Measurements from ENCODE around the gene TUBD1.

The TUBD1 gene

DNA sequence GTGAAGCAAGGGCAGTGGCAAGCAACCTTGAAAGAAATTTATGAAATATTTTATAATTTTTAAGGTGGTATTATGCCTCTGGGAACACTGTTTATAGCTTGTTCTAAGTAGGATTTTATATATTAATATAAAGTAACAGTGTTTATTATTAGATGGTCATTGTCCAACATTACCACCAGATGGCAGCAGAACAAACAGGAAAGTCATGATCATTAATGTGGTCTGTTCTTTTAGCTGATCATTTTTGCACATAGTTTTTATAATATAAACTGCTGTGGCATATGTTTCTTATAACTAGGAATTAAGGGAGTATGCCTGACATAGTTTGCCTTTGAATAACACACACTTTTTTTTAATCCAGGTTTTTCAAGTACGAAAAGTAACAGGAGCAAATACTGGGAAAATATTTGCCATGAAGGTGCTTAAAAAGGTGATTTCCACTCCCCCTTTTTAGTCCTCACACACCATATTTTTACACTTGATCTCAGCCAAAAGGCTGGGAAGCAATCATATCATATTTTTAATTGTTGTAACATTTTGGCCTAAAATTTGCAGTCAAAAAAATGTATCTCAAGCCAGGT lies 21.6 kb upstream of the TUBD1 start:
- Histone ChIP-seq H3K36me3 (replicated peaks) (peaks cover 27% of the 10 kb centered on the region), H3K27ac (no peak overlapping the region), H3K27me3 (replicated peaks) (no peaks in the 10 kb centered on the region), H3K4me3 (ENCODE audit: low read depth, low read length) (no peak overlapping the region)
- TF ChIP-seq, protein P1, sequence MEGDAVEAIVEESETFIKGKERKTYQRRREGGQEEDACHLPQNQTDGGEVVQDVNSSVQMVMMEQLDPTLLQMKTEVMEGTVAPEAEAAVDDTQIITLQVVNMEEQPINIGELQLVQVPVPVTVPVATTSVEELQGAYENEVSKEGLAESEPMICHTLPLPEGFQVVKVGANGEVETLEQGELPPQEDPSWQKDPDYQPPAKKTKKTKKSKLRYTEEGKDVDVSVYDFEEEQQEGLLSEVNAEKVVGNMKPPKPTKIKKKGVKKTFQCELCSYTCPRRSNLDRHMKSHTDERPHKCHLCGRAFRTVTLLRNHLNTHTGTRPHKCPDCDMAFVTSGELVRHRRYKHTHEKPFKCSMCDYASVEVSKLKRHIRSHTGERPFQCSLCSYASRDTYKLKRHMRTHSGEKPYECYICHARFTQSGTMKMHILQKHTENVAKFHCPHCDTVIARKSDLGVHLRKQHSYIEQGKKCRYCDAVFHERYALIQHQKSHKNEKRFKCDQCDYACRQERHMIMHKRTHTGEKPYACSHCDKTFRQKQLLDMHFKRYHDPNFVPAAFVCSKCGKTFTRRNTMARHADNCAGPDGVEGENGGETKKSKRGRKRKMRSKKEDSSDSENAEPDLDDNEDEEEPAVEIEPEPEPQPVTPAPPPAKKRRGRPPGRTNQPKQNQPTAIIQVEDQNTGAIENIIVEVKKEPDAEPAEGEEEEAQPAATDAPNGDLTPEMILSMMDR (IDR thresholded peaks at IDR 0.05; ENCODE audit: low read depth, low read length, missing control alignments) = peak; percentile 47
- in situ Hi-C loops (cut with HindIII; ENCODE audit: low pct_ligation_motif_present, low sequenced_read_pairs) = no loop called here
- DNase-seq = no peak

DNA sequence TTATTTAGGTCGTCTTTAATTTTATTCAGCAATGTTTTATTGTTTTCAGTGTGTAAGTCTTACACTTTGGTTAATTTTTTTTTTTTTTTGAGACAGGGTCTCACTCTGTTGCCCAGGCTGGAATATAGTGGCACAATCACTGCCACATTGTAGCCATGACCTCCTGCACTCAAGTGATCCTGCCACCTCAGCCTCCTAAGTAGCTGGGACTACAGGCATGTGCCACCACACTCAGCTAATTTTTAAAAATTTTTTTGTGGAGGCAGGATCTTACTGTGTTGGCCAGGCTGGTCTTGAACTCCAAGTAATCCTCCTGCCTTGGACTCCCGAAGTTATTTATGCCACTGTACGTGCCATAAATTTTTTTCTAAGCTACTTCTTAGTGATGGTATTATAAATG lies 14.7 kb upstream of the TUBD1 start:
- H3K4me3 ChIP-seq (ENCODE audit: low read depth, low read length) = no peak overlapping the region
- in situ Hi-C loops (cut with HindIII; ENCODE audit: low pct_ligation_motif_present, low sequenced_read_pairs) = no loop called here
- DNase-seq = no peak
- peaks cover 3% of the 10 kb centered on the region for H3K36me3 ChIP-seq (replicated peaks)
- TF ChIP-seq, protein P1 (IDR thresholded peaks at IDR 0.05; ENCODE audit: low read depth, low read length, missing control alignments) = no peak
- no peak overlapping the region for H3K27ac ChIP-seq
- no peaks in the 10 kb centered on the region for H3K27me3 ChIP-seq (replicated peaks)

DNA sequence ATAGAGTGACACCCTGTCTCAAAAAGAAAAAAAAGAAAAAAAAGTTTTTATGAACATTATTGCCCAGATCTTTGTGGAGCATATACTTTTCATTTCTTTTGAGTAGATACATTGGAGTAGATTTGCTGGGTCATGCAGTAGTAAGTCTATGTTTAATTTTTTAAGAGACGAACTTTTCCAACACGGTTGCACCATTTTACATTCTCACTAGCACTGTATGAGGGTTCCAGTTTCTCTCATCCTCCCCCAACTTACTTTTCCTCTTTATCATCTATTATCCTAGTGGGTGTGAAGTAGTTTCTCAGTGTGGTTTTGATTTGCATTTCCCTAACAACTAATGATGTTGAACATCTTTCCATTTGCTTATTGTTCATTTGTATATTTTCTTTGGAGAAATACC lies 10.7 kb upstream of the TUBD1 start:
- no peaks in the 10 kb centered on the region for H3K27me3 ChIP-seq (replicated peaks)
- H3K4me3 ChIP-seq (ENCODE audit: low read depth, low read length) = no peak overlapping the region
- TF ChIP-seq, protein P1 (IDR thresholded peaks at IDR 0.05; ENCODE audit: low read depth, low read length, missing control alignments) = no peak
- no peaks in the 10 kb centered on the region for H3K36me3 ChIP-seq (replicated peaks)
- in situ Hi-C loops (cut with HindIII; ENCODE audit: low pct_ligation_motif_present, low sequenced_read_pairs) = no loop called here
- no peak for DNase-seq
- H3K27ac ChIP-seq = no peak overlapping the region

DNA sequence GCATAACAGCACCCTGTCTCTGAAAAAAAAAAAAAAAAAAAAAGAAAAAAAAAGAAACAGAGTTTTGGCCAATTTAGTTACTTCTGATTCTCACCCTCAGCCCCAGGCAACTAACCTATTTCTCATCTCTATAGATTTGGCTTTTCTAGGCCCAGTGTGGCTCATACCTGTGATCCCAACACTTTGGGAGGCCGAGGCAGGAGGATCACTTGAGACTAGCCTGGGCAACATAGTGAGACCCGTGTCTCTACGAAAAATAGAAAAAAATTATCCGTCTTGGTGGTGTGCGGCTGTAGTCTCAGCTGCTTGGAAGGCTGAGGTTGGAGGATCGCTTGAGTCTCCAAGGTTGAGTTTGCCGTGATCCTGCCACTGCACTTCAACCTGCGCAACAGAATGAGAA lies 8.9 kb upstream of the TUBD1 start:
- TF ChIP-seq, protein P1 (IDR thresholded peaks at IDR 0.05; ENCODE audit: low read depth, low read length, missing control alignments) = no peak
- no peaks in the 10 kb centered on the region for H3K27me3 ChIP-seq (replicated peaks)
- in situ Hi-C loops (cut with HindIII; ENCODE audit: low pct_ligation_motif_present, low sequenced_read_pairs) = no loop called here
- no peak overlapping the region for H3K4me3 ChIP-seq (ENCODE audit: low read depth, low read length)
- H3K36me3 ChIP-seq (replicated peaks) = no peaks in the 10 kb centered on the region
- no peak for DNase-seq
- H3K27ac ChIP-seq = no peak overlapping the region

DNA sequence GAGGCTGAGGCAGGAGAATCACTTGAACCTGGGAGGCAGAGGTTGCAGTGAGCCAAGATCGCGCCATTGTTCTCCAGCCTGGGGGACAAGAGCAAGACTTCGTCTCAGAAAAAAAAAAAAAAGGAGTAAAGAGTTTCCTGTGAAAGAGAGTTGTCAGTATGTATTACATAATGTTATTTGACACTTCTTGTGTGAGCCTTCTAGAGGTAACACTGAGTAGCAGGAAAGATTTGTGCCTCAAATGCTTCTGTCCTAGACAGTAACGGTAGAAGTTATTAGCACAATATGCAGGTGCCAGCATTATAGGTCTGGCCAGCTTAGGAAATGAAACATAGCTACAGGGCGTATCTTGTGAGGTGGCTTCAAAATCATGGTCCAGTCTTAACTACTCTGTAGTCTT lies 6.4 kb upstream of the TUBD1 start:
- in situ Hi-C loops (cut with HindIII; ENCODE audit: low pct_ligation_motif_present, low sequenced_read_pairs) = no loop called here
- TF ChIP-seq, protein P1 (IDR thresholded peaks at IDR 0.05; ENCODE audit: low read depth, low read length, missing control alignments) = peak; percentile 44
- Histone ChIP-seq H3K27me3 (replicated peaks) (no peaks in the 10 kb centered on the region), H3K36me3 (replicated peaks) (no peaks in the 10 kb centered on the region), H3K4me3 (ENCODE audit: low read depth, low read length) (no peak overlapping the region), H3K27ac (no peak overlapping the region)
- DNase-seq = no peak

DNA sequence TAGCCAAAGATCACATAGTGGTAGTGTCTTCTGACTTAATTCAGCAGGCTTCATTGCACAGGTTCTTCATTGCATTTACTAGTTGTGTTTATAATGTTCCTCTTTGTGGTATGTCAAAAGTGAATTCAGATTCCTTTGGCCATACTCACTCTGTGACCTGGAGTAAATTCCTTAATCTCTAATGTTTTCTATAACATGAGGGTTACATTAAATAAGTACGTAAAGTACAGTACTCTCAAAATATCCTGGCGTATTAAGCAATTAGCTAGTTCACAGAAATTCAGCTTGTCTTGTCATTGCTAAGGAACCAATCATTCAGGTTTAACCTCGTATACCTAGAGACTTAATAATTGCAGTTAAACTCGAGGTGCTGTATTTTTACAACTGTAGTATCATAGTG lies 4.3 kb upstream of the TUBD1 start:
- no peak for DNase-seq
- Histone ChIP-seq H3K27me3 (replicated peaks) (no peaks in the 10 kb centered on the region), H3K4me3 (ENCODE audit: low read depth, low read length) (no peak overlapping the region), H3K27ac (no peak overlapping the region), H3K36me3 (replicated peaks) (no peaks in the 10 kb centered on the region)
- TF ChIP-seq, protein P1 (IDR thresholded peaks at IDR 0.05; ENCODE audit: low read depth, low read length, missing control alignments) = no peak
- in situ Hi-C loops (cut with HindIII; ENCODE audit: low pct_ligation_motif_present, low sequenced_read_pairs) = no loop called here

Data from brain microvascular endothelial cell (primary cell).